ENCODE measurements around the gene FOXR1.

The FOXR1 gene

DNA sequence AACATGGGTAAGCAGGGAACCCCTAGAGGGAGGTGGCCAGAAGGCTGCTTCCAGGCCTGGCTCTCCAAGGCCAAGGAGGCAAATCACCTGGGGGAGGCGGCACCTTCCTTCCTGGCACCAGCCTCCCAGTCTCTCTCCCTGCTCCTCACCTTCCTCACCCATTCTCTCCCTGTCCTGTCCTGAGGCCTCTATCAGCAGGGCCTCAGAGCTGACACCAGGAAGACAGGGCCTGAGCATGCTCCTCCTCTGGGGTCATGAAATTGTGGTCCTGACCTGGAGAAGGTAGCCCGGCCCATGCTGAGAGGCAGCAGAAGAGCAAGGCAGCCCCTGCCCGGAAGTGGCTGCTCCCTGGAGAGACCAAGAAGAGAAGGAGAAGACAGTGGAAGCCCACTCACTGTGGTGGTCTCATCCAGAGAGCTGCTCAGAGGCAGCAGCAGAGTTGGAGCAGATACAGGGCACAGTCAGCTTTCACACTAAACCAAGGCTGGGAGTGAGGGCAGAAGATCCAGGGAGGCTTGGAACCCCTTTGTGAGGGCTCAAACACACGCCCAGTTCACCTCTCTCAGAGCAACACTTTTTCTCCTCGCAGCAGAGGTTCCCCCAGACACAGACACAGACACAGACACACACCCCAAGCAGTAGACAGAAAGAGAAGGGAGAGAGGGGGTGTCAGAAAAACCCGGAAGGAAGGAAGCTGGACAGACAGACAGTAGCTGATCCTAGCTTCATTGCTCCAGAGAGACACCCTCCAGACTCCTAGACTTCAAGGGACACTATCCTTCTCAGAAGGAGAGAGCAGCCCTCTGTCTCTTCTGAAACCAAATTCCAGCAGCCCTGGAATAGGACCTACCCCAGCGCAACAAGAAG, 47.6 kb upstream of the FOXR1 start:
- Histone ChIP-seq H3K27ac (replicated peaks) (peak overlapping the region; percentile 55; the same call in 1 of the 2 replicates), H3K27me3 (ENCODE audit: insufficient read depth, poor library complexity, severe bottlenecking) (no peaks in the 10 kb centered on the region), H3K4me3 (replicated peaks; ENCODE audit: insufficient read depth, low read length) (peak overlapping the region; percentile 74)
- TF ChIP-seq CTCF (IDR thresholded peaks at IDR 0.05; ENCODE audit: insufficient read depth, low read length) (no peak), REST (IDR thresholded peaks at IDR 0.05; ENCODE audit: insufficient replicate concordance, low read depth) (no peak)
- no peak for DNase-seq (ENCODE audit: low read depth in 1 of 2, low spot score in 1 of 2)

DNA sequence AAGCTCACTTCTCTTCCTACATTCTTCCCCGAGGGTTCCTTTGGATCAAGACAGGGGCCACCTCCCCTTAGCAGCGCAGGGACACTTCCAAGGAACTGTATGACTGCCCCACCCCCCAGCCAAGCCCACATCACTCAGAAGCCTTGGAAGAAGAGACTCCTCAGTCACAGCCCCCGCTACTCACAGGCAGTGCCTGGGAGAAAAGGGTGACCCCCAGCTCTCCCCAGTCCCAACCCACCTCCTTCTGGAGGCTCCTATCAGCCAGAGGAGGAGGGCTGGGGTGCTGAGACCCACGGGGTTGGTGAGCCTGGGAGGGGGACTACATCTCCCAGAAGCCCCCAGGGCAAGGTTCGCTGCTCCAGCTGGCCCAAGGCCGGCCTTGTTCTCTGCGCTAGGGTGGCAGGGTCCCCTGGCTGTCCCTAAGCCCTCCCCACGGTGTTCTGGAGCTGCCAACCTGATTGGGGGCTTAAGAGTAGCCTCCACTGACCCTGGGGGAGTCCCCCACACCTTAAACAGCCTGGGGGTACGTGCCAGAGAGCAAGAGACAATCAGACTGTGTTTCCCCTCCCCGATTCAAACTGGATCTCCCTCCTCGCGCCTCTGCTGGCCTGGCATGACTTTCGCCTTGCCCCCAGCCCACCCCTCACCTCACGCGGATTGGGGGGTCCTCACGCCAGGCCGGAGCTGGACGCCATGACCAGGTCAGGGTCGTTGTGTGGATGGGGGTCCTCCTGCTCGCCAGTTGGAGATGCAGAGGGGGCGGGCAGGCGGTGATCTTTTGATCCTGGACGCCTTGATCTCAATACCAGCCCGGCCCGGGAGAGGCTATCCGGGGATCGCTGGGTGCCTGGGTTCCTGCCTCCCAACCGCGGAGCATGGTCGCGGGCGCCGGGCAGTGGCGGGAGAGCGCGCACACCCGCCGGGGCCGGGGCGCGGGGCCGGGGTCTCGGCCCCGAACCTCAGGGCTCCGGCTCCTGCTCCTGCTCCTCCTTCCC, 46.7 kb upstream of the FOXR1 start:
- Histone ChIP-seq H3K27ac (replicated peaks) (peak overlapping the region; percentile 55), H3K4me3 (replicated peaks; ENCODE audit: insufficient read depth, low read length) (peak overlapping the region; percentile 74), H3K27me3 (ENCODE audit: insufficient read depth, poor library complexity, severe bottlenecking) (no peaks in the 10 kb centered on the region)
- TF ChIP-seq REST (IDR thresholded peaks at IDR 0.05; ENCODE audit: insufficient replicate concordance, low read depth) (no peak), POLR2AphosphoS5 (IDR thresholded peaks at IDR 0.05; ENCODE audit: low read depth) (no peak), GABPA (IDR thresholded peaks at IDR 0.05; ENCODE audit: low read depth) (no peak), SPI1 (IDR thresholded peaks at IDR 0.05; ENCODE audit: borderline replicate concordance, low read depth) (no peak), CTCF (IDR thresholded peaks at IDR 0.05; ENCODE audit: insufficient read depth, low read length) (no peak)
- DNase-seq (ENCODE audit: low read depth in 1 of 2, low spot score in 1 of 2): peak in 1 of 2 experiments; percentile 37

- DNase-seq (ENCODE audit: low read depth in 1 of 2, low spot score in 1 of 2): no peak
- Histone ChIP-seq H3K27ac (replicated peaks) (peak overlapping the region; percentile 91), H3K4me3 (replicated peaks; ENCODE audit: insufficient read depth, low read length) (no peak overlapping the region), H3K27me3 (ENCODE audit: insufficient read depth, poor library complexity, severe bottlenecking) (no peaks in the 10 kb centered on the region)
- TF ChIP-seq CTCF (IDR thresholded peaks at IDR 0.05; ENCODE audit: insufficient read depth, low read length) (no peak), POLR2AphosphoS5 (IDR thresholded peaks at IDR 0.05; ENCODE audit: low read depth) (no peak), GABPA (IDR thresholded peaks at IDR 0.05; ENCODE audit: low read depth) (no peak), REST (IDR thresholded peaks at IDR 0.05; ENCODE audit: insufficient replicate concordance, low read depth) (no peak), SPI1 (IDR thresholded peaks at IDR 0.05; ENCODE audit: borderline replicate concordance, low read depth) (no peak)
Measured at GRCh38 chr11:118927554-118928100, 43.9 kb upstream of the FOXR1 start.

Measured in HL-60 (cell line).